ENCODE measurements around the gene C19orf12.

C19orf12 gene

GRCh38 chr19:29694669-29695627 is 20.1 kb downstream of the C19orf12 start:
- no peaks in the 10 kb centered on the region for H3K27me3 ChIP-seq (ENCODE audit: low read depth, low read length)
- H3K9me3 ChIP-seq (ENCODE audit: control insufficient read depth in 1 of 2, low read length in 2 of 2) = peaks cover 0 to 5% of the 10 kb centered on the region in 2 donors
- H3K36me3 ChIP-seq (ENCODE audit: control insufficient read depth in 1 of 2, insufficient read depth in 2 of 2, low read length in 2 of 2) = no peaks in the 10 kb centered on the region
- peaks cover 0 to 10% of the 10 kb centered on the region in 2 donors for H3K4me1 ChIP-seq (ENCODE audit: control insufficient read depth in 1 of 2, insufficient read depth in 2 of 2, low read length in 2 of 2)
- H3K27ac ChIP-seq (ENCODE audit: low read length) = no peak overlapping the region
- no peak overlapping the region for H3K4me3 ChIP-seq (ENCODE audit: low read depth in 1 of 2, low read length in 2 of 2)

DNA sequence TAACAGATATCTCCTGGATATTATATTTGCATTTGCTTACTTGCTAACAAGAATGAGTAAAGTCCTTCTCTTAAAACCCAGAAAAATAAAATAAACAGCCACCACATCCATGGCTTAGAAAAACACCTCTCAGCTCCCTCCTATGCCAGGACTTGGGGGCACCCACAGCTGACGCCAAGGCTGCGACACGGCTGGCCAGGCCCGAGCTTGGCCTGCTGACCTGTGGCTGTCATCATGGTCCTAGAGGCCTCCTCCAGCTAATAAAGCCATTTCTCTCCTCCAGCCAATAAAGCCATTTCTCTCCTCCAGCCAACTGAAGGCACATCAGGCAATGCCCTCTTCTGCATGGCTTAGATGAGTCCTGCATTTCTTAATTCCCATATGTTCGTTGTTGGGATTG is 20.9 kb downstream of the C19orf12 start:
- Histone ChIP-seq H3K4me1 (ENCODE audit: control insufficient read depth in 1 of 2, insufficient read depth in 2 of 2, low read length in 2 of 2) (peaks cover 0 to 10% of the 10 kb centered on the region in 2 donors), H3K4me3 (ENCODE audit: low read depth in 1 of 2, low read length in 2 of 2) (no peak overlapping the region), H3K36me3 (ENCODE audit: control insufficient read depth in 1 of 2, insufficient read depth in 2 of 2, low read length in 2 of 2) (no peaks in the 10 kb centered on the region), H3K27me3 (ENCODE audit: low read depth, low read length) (no peaks in the 10 kb centered on the region), H3K9me3 (ENCODE audit: control insufficient read depth in 1 of 2, low read length in 2 of 2) (peaks cover 0 to 5% of the 10 kb centered on the region in 2 donors), H3K27ac (ENCODE audit: low read length) (no peak overlapping the region)

GRCh38 chr19:29690842-29691241 is 24.2 kb downstream of the C19orf12 start:
- H3K4me1 ChIP-seq (ENCODE audit: control insufficient read depth in 1 of 2, insufficient read depth in 2 of 2, low read length in 2 of 2) = peaks cover 0 to 10% of the 10 kb centered on the region in 2 donors
- no peak overlapping the region for H3K27ac ChIP-seq (ENCODE audit: low read length)
- H3K36me3 ChIP-seq (ENCODE audit: control insufficient read depth in 1 of 2, insufficient read depth in 2 of 2, low read length in 2 of 2) = no peaks in the 10 kb centered on the region
- H3K9me3 ChIP-seq (ENCODE audit: control insufficient read depth in 1 of 2, low read length in 2 of 2) = peaks cover 0 to 5% of the 10 kb centered on the region in 2 donors
- H3K4me3 ChIP-seq (ENCODE audit: low read depth in 1 of 2, low read length in 2 of 2) = no peak overlapping the region
- no peaks in the 10 kb centered on the region for H3K27me3 ChIP-seq (ENCODE audit: low read depth, low read length)

DNA sequence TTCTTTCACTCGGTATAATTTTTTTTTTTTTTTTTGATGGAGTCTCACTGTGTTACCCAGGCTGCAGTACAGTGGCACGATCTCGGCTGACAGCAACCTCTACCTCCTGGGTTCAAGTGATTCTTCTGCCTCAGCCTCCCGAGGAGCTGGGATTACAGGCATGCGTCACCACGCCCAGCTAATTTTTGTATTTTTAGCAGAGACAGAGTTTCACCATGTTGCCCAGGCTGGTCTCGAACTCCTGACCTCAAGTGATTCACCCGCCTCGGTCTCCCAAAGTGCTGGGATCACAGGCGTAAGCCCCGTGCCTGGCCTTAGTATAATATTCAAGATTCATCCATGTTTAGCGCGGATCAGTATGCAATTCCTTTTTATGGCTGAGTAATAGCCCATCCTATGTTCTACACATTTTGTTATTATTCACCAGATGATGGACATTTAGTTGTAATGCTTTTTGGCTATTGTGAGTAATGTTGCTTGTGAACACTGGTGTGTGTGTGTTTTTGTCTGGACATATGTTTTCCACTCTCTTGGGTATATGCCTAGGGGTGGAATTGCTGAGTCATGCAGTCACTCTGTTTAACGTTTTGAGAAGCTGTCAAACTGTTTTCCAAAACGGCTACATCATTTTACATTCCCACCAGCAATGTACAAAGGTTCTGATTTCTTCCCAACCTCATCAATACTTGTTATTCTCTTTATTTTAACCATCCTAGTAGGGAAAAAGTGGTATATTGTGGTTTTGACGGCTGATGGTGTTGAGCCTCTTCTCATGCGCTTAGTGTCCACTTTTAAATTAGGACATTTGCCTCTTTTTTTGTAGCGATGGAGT is 26.9 kb downstream of the C19orf12 start:
- no peaks in the 10 kb centered on the region for H3K36me3 ChIP-seq (ENCODE audit: control insufficient read depth in 1 of 2, insufficient read depth in 2 of 2, low read length in 2 of 2)
- no peak overlapping the region for H3K27ac ChIP-seq (ENCODE audit: low read length)
- H3K4me1 ChIP-seq (ENCODE audit: control insufficient read depth in 1 of 2, insufficient read depth in 2 of 2, low read length in 2 of 2) = peaks cover 0 to under 1% of the 10 kb centered on the region in 2 donors
- H3K9me3 ChIP-seq (ENCODE audit: control insufficient read depth in 1 of 2, low read length in 2 of 2) = peaks cover 0 to 5% of the 10 kb centered on the region in 2 donors
- H3K27me3 ChIP-seq (ENCODE audit: low read depth, low read length) = no peaks in the 10 kb centered on the region
- no peak overlapping the region for H3K4me3 ChIP-seq (ENCODE audit: low read depth in 1 of 2, low read length in 2 of 2)

GRCh38 chr19:29687244-29687896 is 27.7 kb downstream of the C19orf12 start:
- Histone ChIP-seq H3K9me3 (ENCODE audit: control insufficient read depth in 1 of 2, low read length in 2 of 2) (peaks cover 0 to 5% of the 10 kb centered on the region in 2 donors), H3K36me3 (ENCODE audit: control insufficient read depth in 1 of 2, insufficient read depth in 2 of 2, low read length in 2 of 2) (no peaks in the 10 kb centered on the region), H3K27me3 (ENCODE audit: low read depth, low read length) (no peaks in the 10 kb centered on the region), H3K27ac (ENCODE audit: low read length) (no peak overlapping the region), H3K4me1 (ENCODE audit: control insufficient read depth in 1 of 2, insufficient read depth in 2 of 2, low read length in 2 of 2) (peaks cover 0 to 6% of the 10 kb centered on the region in 2 donors), H3K4me3 (ENCODE audit: low read depth in 1 of 2, low read length in 2 of 2) (no peak overlapping the region)

DNA sequence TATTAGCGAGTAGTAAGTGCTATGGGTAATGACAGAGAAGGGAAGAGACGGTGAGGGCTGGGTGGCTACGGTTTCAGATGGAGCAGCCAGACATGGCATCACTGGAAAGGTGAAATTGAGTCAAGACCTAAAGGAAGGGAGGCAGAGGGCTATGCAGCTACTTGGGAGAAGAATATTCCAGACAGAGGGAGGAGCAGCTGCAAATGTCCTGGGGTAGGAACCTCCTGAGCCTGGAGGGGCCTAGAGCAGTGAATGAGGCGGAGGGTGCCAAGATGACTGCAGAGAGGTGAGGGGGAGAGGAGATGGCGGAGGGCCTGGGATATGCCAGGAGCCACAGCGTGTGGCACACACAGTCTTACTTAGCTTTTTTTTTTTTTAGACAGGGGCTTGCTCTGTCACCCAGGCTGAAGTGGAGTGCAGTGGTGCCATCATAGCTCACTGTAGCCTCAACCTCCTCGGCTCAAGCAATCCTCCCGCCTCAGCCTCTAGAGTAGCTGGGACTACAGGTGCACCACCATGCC is 28.7 kb downstream of the C19orf12 start:
- H3K9me3 ChIP-seq (ENCODE audit: control insufficient read depth in 1 of 2, low read length in 2 of 2) = peaks cover 0 to 5% of the 10 kb centered on the region in 2 donors
- H3K4me3 ChIP-seq (ENCODE audit: low read depth in 1 of 2, low read length in 2 of 2) = no peak overlapping the region
- H3K27ac ChIP-seq (ENCODE audit: low read length) = no peak overlapping the region
- no peaks in the 10 kb centered on the region for H3K27me3 ChIP-seq (ENCODE audit: low read depth, low read length)
- no peaks in the 10 kb centered on the region for H3K36me3 ChIP-seq (ENCODE audit: control insufficient read depth in 1 of 2, insufficient read depth in 2 of 2, low read length in 2 of 2)
- H3K4me1 ChIP-seq (ENCODE audit: control insufficient read depth in 1 of 2, insufficient read depth in 2 of 2, low read length in 2 of 2) = peaks cover 0 to 11% of the 10 kb centered on the region in 2 donors

DNA sequence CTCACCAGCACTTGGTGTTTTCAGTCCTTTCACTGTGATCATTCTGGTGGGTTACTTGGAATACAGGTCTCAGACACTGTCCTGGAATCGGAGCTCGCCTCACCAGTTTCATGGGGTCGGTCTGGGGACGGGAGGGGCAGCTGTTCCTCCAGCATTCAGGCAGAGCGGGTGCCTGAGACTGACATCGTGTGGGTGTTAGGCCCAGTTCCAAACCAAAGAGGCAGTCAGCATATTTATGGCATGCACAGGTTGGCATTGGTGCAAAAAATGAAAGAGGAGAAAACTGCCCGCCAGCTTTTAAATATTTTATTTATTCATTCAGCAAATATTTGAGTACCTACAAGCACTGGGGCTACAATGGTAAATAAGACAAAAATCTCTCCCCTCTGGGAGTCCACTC is 29.7 kb downstream of the C19orf12 start:
- Histone ChIP-seq H3K27me3 (ENCODE audit: low read depth, low read length) (no peaks in the 10 kb centered on the region), H3K36me3 (ENCODE audit: control insufficient read depth in 1 of 2, insufficient read depth in 2 of 2, low read length in 2 of 2) (no peaks in the 10 kb centered on the region), H3K4me3 (ENCODE audit: low read depth in 1 of 2, low read length in 2 of 2) (no peak overlapping the region), H3K27ac (ENCODE audit: low read length) (no peak overlapping the region), H3K9me3 (ENCODE audit: control insufficient read depth in 1 of 2, low read length in 2 of 2) (no peaks in the 10 kb centered on the region), H3K4me1 (ENCODE audit: control insufficient read depth in 1 of 2, insufficient read depth in 2 of 2, low read length in 2 of 2) (peaks cover 0 to 18% of the 10 kb centered on the region in 2 donors)

DNA sequence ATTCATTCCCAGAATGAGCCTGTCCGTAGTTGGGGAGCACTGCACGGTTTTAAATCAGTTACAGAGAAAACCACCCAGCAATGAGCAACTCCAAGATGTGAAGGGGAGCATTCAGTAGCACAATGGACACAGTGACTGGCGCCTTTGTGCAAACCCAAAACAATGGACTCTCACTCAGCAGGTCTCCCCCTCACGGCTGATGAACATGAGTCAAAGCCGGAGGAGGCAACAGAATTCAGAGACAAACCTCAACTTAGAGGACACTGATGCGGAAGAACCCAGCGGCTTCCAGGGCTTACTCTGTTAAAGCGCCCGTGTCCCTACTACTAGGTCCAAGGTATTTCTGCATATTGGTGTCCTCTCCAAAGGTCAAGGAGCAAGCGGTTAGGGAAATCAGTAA is 32.1 kb downstream of the C19orf12 start:
- Histone ChIP-seq H3K27ac (ENCODE audit: low read length) (no peak overlapping the region), H3K36me3 (ENCODE audit: control insufficient read depth in 1 of 2, insufficient read depth in 2 of 2, low read length in 2 of 2) (no peaks in the 10 kb centered on the region), H3K4me1 (ENCODE audit: control insufficient read depth in 1 of 2, insufficient read depth in 2 of 2, low read length in 2 of 2) (peaks cover 0 to 28% of the 10 kb centered on the region in 2 donors), H3K9me3 (ENCODE audit: control insufficient read depth in 1 of 2, low read length in 2 of 2) (no peaks in the 10 kb centered on the region), H3K4me3 (ENCODE audit: low read depth in 1 of 2, low read length in 2 of 2) (no peak overlapping the region), H3K27me3 (ENCODE audit: low read depth, low read length) (no peaks in the 10 kb centered on the region)

- H3K4me1 ChIP-seq (ENCODE audit: control insufficient read depth in 1 of 2, insufficient read depth in 2 of 2, low read length in 2 of 2) = peaks cover 0 to 34% of the 10 kb centered on the region in 2 donors
- H3K36me3 ChIP-seq (ENCODE audit: control insufficient read depth in 1 of 2, insufficient read depth in 2 of 2, low read length in 2 of 2) = no peaks in the 10 kb centered on the region
- no peaks in the 10 kb centered on the region for H3K9me3 ChIP-seq (ENCODE audit: control insufficient read depth in 1 of 2, low read length in 2 of 2)
- no peak overlapping the region for H3K27ac ChIP-seq (ENCODE audit: low read length)
- no peak overlapping the region for H3K4me3 ChIP-seq (ENCODE audit: low read depth in 1 of 2, low read length in 2 of 2)
- no peaks in the 10 kb centered on the region for H3K27me3 ChIP-seq (ENCODE audit: low read depth, low read length)
Measured at GRCh38 chr19:29682236-29682895, 32.7 kb downstream of the C19orf12 start.

GRCh38 chr19:29681422-29682235 is 33.4 kb downstream of the C19orf12 start:
- no peaks in the 10 kb centered on the region for H3K9me3 ChIP-seq (ENCODE audit: control insufficient read depth in 1 of 2, low read length in 2 of 2)
- no peaks in the 10 kb centered on the region for H3K36me3 ChIP-seq (ENCODE audit: control insufficient read depth in 1 of 2, insufficient read depth in 2 of 2, low read length in 2 of 2)
- H3K27ac ChIP-seq (ENCODE audit: low read length) = no peak overlapping the region
- H3K27me3 ChIP-seq (ENCODE audit: low read depth, low read length) = no peaks in the 10 kb centered on the region
- no peak overlapping the region for H3K4me3 ChIP-seq (ENCODE audit: low read depth in 1 of 2, low read length in 2 of 2)
- peaks cover 0 to 41% of the 10 kb centered on the region in 2 donors for H3K4me1 ChIP-seq (ENCODE audit: control insufficient read depth in 1 of 2, insufficient read depth in 2 of 2, low read length in 2 of 2)
